K562 (cell line): Measurements from ENCODE around the gene EVI5. TPM values are rescaled to one million over a fixed set of nuclear protein-coding genes. Genes with fewer than 3 reads are reported as not detected.

Source experiments
- ARID1B ChIP-seq: fragments of 450-650 bp; IDR thresholded peaks from 2 replicates; pipeline ENCODE4 v1.6.1; 2016; ENCODE audit warnings: antibody characterized with exemption, mild to moderate bottlenecking, inconsistent platforms
- CBFA2T3 ChIP-seq: fragments of 450-650 bp; IDR thresholded peaks from 2 replicates; pipeline ENCODE4 v1.6.1; 2017
- EP300 ChIP-seq: IDR thresholded peaks from 2 replicates; pipeline ENCODE4 v1.6.1; 2012; ENCODE audit warnings: low read length, improper control_type of control experiment
- EP400 ChIP-seq: fragments of 450-650 bp; IDR thresholded peaks from 2 replicates; pipeline ENCODE4 v1.6.1; 2017; ENCODE audit warnings: antibody characterized with exemption, mild to moderate bottlenecking, moderate library complexity
- FOXP4 ChIP-seq: sonication (generic); formaldehyde crosslinking; IDR thresholded peaks from 2 replicates; pipeline ENCODE4 v1.8.0; 2022; ENCODE audit warnings: mild to moderate bottlenecking, missing genetic modification reagents, borderline replicate concordance
- GATAD2B ChIP-seq: fragments of 450-650 bp; IDR thresholded peaks from 2 replicates; pipeline ENCODE4 v1.6.1; 2017; ENCODE audit warnings: mild to moderate bottlenecking, borderline replicate concordance
- HLTF ChIP-seq: fragments of 450-650 bp; IDR thresholded peaks from 2 replicates; pipeline ENCODE4 v1.6.1; 2016
- HMG20B ChIP-seq: fragments of 250-450 bp; sonication (Bioruptor Pico); IDR thresholded peaks from 2 replicates; pipeline ENCODE4 v1.5.0; 2021; ENCODE audit warnings: mild to moderate bottlenecking
- IRF2 ChIP-seq: sonication (generic); formaldehyde crosslinking; IDR thresholded peaks from 2 replicates; pipeline ENCODE4 v1.8.1; 2022; ENCODE audit warnings: mild to moderate bottlenecking, missing genetic modification reagents
- KAT7 ChIP-seq: sonication (generic); formaldehyde crosslinking; IDR thresholded peaks from 2 replicates; pipeline ENCODE4 v1.8.0; 2022; ENCODE audit warnings: missing genetic modification reagents, mild to moderate bottlenecking, borderline replicate concordance
- MAFF ChIP-seq: IDR thresholded peaks from 2 replicates; pipeline ENCODE4 v1.6.1; 2012; ENCODE audit warnings: low read length, improper control_type of control experiment
- MTA3 ChIP-seq: fragments of 450-650 bp; formaldehyde crosslinking; IDR thresholded peaks from 2 replicates; pipeline ENCODE4 v1.6.1; 2017; ENCODE audit warnings: mild to moderate bottlenecking, borderline replicate concordance
- NFIX ChIP-seq: fragments of 250-450 bp; sonication (Bioruptor Pico); IDR thresholded peaks from 2 replicates; pipeline ENCODE4 v1.4.0; 2020; ENCODE audit warnings: low read depth, mild to moderate bottlenecking, moderate library complexity
- POLR2H ChIP-seq: IDR thresholded peaks from 2 replicates; pipeline ENCODE4 v1.6.1; 2016; ENCODE audit warnings: missing genetic modification characterization, low read depth, mild to moderate bottlenecking, control low read depth, missing compliant biosample characterization, moderate library complexity
- POLR3A ChIP-seq: IDR thresholded peaks from 2 replicates; pipeline ENCODE4 v1.6.1; 2011; ENCODE audit warnings: borderline replicate concordance, mild to moderate bottlenecking, moderate library complexity; ENCODE audit not compliant: insufficient read length, insufficient read depth; ENCODE audit errors: extremely low read depth
- RCOR1 ChIP-seq, 2 experiments: IDR thresholded peaks; 2 replicates each; pipeline ENCODE4 v1.6.1; 2012; ENCODE audit warnings: low read depth in 2 of 2, low read length in 2 of 2, borderline replicate concordance in 1 of 2, improper control_type of control experiment in 1 of 2
- ZBTB8A ChIP-seq: fragments of 450-650 bp; IDR thresholded peaks from 2 replicates; pipeline ENCODE4 v1.6.1; 2018; ENCODE audit warnings: mild to moderate bottlenecking, moderate library complexity; ENCODE audit not compliant: partially characterized antibody
- ZBTB9 ChIP-seq: fragments of 450-650 bp; formaldehyde crosslinking; IDR thresholded peaks from 2 replicates; pipeline ENCODE4 v1.4.0; 2020; ENCODE audit warnings: mild to moderate bottlenecking, moderate library complexity
- ZNF224 ChIP-seq: sonication (generic); formaldehyde crosslinking; IDR thresholded peaks from 2 replicates; pipeline ENCODE4 v1.8.0; 2022; ENCODE audit warnings: mild to moderate bottlenecking, missing genetic modification reagents
- ZNF695 ChIP-seq: fragments of 450-650 bp; formaldehyde crosslinking; IDR thresholded peaks from 2 replicates; pipeline ENCODE4 v1.4.0; 2020; ENCODE audit warnings: mild to moderate bottlenecking, moderate library complexity
- polyA plus RNA-seq, 8 experiments: library from polyadenylated mRNA; depleted of rRNA in 4 of 8; stranded (reverse) in 5 of 8; unstranded in 3 of 8; fragments of >200 nt; fragmentation: Nextera tagmentation in 2 of 8; fragmentation: Illumina TruSeq in 1 of 8; extraction: Ambion mirVana in 2 of 8; extraction: Trizol in 1 of 8; gene quantifications; 2 replicates each; pipeline versions ENCODE4 v1.2.1 to v1.2.3, GENCODE V29; 2011 to 2014; ENCODE audit warnings: inconsistent platforms in 1 of 8, missing spikeins in 1 of 8
- total RNA-seq, 7 experiments: library from RNA; depleted of rRNA in 6 of 7; stranded (reverse); fragments of >200 nt in 6 of 7; fragmentation: Illumina TruSeq in 2 of 7; extraction: Trizol in 2 of 7; gene quantifications; 2 replicates each; pipeline versions ENCODE4 v1.2.1 to v1.2.3, GENCODE V29; 2011 to 2021; ENCODE audit warnings: low replicate concordance in 1 of 7
- TF ChIP-seq, protein P1 (sequence below): fragments of 450-650 bp; IDR thresholded peaks from 2 replicates; pipeline ENCODE4 v1.6.1; 2016; ENCODE audit warnings: mild to moderate bottlenecking
- TF ChIP-seq, protein P2 (sequence below): IDR thresholded peaks from 2 replicates; pipeline ENCODE4 v1.6.1; 2012; ENCODE audit warnings: low read depth, low read length, improper control_type of control experiment, borderline replicate concordance

Gene EVI5
- total and polyA plus RNA-seq, 9 of the 15 experiments (the other 6 are each of a cell fraction or from before 2014, with no cell fraction given), result 1.7 to 50.1 (median 13.7) TPM

DNA sequence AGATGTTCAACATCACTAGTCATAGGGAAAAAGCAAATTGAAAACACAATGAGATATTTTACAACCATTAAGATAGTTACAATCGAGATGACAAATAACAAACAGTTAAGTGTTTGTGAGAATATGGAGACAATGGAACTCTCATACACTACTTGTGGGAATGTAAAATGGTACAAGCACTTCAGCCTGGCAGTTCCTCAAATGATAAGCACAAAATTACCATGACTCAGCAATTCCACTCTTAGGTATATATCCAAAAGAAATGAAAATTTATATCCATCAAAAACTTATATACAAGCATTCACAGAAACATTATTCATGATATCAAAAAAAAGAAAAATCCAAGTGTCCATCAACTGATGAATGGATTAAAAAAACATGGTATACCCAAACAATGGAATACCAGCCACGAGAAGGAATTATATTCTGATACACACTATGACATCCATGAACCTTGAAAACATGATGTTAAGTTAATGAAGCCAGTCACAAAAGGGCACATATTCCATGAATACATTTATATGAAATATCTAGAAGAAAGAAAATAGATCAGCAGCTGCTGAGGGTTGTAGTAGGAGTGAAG is 76.4 kb downstream of the EVI5 start (continued):
- TF ChIP-seq, protein P1, sequence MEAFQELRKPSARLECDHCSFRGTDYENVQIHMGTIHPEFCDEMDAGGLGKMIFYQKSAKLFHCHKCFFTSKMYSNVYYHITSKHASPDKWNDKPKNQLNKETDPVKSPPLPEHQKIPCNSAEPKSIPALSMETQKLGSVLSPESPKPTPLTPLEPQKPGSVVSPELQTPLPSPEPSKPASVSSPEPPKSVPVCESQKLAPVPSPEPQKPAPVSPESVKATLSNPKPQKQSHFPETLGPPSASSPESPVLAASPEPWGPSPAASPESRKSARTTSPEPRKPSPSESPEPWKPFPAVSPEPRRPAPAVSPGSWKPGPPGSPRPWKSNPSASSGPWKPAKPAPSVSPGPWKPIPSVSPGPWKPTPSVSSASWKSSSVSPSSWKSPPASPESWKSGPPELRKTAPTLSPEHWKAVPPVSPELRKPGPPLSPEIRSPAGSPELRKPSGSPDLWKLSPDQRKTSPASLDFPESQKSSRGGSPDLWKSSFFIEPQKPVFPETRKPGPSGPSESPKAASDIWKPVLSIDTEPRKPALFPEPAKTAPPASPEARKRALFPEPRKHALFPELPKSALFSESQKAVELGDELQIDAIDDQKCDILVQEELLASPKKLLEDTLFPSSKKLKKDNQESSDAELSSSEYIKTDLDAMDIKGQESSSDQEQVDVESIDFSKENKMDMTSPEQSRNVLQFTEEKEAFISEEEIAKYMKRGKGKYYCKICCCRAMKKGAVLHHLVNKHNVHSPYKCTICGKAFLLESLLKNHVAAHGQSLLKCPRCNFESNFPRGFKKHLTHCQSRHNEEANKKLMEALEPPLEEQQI, result peak; percentile 94
- TF ChIP-seq ZNF224 (CRISPR knock-in tag) (no peak), CBFA2T3 (peak; percentile 37; the same call in 1 of the 2 replicates), ARID1B (peak; percentile 78), MTA3 (no peak), RCOR1 (IDR thresholded peaks at IDR 0.05; ENCODE audit: borderline replicate concordance in 1 of 2, low read depth in 2 of 2, low read length in 2 of 2) (0 out of 4 replicates have a peak, but pooled peaks of 1 of the 2 experiments have one; percentile 22), FOXP4 (CRISPR knock-in tag) (no peak), ZBTB9 (no peak), POLR2H (tag) (no peak; the same call in 1 of the 2 replicates), ZNF695 (CRISPR knock-in tag) (no peak), HLTF (no peak), EP400 (0 out of 2 replicates have a peak, but pooled peaks have one; percentile 38), GATAD2B (0 out of 2 replicates have a peak, but pooled peaks have one; percentile 17), KAT7 (CRISPR knock-in tag) (no peak), MAFF (peak; percentile 100), IRF2 (CRISPR knock-in tag) (no peak), NFIX (CRISPR knock-in tag) (no peak), ZBTB8A (no peak), EP300 (peak; percentile 71), POLR3A (no peak), HMG20B (no peak)
- TF ChIP-seq, protein P2, sequence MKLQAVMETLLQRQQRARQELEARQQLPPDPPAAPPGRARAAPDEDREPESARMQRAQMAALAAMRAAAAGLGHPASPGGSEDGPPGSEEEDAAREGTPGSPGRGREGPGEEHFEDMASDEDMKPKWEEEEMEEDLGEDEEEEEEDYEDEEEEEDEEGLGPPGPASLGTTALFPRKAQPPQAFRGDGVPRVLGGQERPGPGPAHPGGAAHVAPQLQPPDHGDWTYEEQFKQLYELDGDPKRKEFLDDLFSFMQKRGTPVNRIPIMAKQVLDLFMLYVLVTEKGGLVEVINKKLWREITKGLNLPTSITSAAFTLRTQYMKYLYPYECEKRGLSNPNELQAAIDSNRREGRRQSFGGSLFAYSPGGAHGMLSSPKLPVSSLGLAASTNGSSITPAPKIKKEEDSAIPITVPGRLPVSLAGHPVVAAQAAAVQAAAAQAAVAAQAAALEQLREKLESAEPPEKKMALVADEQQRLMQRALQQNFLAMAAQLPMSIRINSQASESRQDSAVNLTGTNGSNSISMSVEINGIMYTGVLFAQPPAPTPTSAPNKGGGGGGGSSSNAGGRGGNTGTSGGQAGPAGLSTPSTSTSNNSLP, result peak; percentile 25; the same call in 1 of the 2 replicates
